ENCODE measurements around the gene SLC10A3.

Gene SLC10A3

DNA sequence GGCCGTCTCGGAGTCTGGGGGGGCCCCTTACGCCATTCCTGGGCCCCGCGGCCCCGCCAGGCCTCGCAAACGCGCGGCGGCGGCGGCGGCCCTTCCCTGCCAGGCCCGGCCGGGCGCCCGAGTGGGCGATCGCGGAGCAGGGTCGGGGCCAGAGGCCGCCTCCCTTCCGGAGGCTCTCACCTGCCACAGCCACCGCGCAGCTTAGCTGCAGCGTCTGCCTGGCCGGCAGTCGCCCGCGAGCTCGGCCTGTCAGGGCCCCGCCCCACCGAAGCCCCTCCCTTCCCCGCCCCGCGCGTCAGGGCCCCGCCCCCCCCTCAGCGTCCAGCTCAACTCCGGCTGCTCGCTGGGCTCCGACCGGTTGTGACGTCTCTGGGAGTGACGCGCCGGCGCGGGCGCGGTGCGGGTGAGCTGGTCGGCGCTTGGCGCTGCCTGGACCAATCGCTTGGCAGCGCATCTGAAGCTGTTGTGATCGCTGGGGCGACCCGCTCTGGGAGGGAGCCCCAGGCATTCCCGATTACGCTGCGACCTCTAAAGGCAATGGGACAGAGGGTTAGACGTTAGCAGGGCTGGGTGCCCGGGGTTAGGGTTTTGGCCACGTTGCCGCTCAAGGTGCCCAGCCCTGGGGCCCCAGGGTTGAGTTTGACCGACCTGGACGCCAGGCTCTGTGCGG, at the start of gene SLC10A3:
Gene SLC10A3, minus strand, starts transcription at position 216 of the 670 bp plus-strand sequence. CDS start 1,689 bp downstream, outside the sequence.
- DNase-seq (ENCODE audit: low read depth) = peak; percentile 75

- no peak for DNase-seq (ENCODE audit: low read depth)
These were observed 48.6 kb upstream of the SLC10A3 start for GRCh38 chrX:154539077-154539476.

GRCh38 chrX:154535892-154536291, 45.5 kb upstream of the SLC10A3 start:
- no peak for DNase-seq (ENCODE audit: low read depth)

DNA sequence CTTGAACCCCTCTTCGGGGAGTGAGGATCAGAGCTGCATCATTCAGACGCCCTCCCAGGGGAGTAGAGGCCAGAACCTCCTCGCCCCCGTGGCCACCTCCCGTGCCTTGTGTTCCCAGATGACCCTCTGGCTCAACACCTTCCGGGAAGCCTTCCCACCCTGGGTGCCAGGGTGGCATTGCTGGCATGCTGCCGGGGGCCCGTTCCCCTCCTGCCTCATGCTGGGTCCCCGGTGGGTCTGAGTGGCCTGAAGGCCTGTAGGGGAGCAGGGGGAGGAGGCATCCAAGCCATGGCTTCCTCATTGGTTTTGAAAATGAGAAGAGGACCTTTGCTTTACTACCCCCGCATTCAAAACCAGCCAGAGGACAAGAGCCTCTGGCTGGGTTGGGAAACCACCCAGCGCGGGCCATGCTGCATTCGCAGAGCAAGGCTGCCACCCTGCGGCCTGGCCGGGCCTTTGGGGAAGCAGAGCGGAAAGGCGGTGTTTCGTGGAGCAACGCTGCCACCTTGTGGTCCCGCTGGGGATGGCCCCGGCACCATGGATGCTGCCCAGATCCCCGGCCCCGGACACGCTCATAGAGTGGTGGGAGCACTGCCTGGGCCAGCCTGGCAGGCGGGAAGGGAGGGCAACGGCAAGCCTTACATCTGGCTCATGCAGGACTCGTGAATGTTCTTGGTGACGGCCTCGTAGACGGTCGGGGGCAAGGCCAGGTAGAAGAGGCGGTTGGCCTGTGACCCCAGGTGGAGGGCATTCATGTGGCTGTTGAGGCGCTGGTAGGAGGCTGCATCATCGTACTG, 44.3 kb upstream of the SLC10A3 start:
- peak; percentile 83 for DNase-seq (ENCODE audit: low read depth)

DNA sequence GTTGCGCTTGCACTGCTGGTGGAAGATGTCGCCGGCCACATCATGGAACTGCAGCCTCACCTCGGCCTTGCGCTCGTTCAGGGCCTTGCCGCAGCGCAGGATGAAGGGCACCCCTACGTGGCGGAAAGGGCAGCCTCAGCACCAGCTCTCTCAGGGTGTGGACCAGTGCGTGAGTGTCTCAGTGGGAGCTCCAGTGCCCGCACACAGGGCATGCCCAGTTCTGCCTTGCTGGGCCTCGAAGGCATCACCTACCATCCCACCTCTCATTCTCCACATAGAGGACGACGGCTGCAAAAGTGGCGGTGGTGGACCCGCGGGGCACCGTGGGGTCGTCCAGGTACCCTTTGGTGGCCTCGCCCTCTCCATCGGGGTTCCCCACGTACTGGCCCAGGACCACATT, 42.3 kb upstream of the SLC10A3 start:
- no peak for DNase-seq (ENCODE audit: low read depth)

- DNase-seq (ENCODE audit: low read depth) = no peak
These were observed 41.2 kb upstream of the SLC10A3 start for GRCh38 chrX:154531626-154532025.

DNA sequence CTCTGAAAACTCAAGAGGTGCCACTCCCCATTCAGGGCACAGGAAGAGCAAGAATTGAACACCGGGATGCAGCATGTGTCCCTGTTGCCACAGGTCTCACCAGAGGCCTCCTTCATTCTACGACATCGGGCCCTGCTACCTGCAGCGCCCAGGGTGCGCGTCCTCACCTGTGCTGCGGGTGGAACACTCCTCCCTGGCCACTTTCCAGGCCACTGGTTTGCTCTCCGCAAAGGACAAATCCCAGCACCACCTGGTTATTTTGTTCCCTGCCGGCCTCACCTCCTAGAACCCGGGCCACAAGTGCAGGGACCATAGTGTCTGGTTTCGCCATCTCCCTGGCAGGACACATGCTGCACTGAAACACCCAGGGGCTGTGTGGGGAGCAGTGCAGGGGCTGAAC, 39.9 kb upstream of the SLC10A3 start:
- no peak for DNase-seq (ENCODE audit: low read depth)

- no peak for DNase-seq (ENCODE audit: low read depth)
These were observed 38.8 kb upstream of the SLC10A3 start for GRCh38 chrX:154529206-154529612.

DNA sequence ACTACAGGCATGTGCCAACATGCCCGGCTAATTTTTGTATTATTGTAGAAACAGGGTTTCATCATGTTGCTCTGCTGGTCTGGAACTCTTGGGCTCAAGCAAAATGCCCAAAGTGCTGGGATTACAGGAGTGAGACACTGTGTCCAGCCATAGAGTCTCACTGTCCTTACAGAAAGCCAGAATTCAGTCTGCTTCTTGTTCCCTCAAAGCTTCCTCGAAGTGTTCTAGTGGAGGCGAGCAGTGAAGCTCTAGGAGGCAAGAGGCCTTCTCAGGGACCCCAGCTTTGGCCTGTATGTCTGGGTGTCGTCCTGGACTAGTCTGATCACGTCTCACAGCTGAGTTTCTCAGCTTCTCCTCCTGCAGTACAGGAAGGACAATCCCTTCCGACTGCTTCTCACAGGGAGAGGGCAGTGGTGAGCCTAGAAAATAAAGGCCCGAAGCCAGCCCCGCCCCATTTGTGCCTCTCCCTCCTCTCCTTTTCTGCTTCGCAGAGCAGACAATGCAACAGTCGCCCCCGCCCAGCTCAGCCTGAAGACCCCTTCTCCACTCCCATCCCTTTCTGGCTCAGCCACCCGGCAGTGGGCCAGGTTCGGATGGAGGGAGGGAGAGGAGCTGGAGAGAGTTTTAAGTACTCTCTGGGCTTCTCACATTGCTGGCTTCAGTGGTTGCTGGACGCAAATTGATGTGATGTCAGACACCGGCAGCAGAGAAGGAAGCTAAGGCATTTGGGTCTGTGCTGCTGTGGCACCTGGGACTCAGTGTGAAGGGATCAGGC, 36.7 kb upstream of the SLC10A3 start:
- no peak for DNase-seq (ENCODE audit: low read depth)

- no peak for DNase-seq (ENCODE audit: low read depth)
These were observed 35.4 kb upstream of the SLC10A3 start for GRCh38 chrX:154525606-154526490.

DNA sequence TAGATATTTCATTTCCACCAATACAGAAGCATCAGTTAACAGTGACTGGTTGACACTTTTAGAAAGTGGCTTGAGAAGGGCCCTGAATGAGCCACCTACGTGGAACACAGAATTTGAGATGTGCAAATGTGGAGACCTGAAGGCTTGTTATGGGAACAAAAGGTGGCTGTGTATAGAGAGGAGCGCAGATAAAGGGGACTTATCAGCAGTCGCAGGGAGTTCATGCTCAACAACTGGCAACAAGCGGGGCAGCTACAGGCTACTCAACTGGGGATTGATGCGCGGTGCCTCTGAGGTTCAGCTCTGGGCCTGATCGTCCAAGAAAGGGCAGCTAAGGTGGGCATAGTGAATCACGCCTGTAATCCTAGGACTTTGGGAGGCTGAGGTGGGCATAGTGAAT, 29.0 kb upstream of the SLC10A3 start:
- DNase-seq (ENCODE audit: low read depth) = no peak

DNA sequence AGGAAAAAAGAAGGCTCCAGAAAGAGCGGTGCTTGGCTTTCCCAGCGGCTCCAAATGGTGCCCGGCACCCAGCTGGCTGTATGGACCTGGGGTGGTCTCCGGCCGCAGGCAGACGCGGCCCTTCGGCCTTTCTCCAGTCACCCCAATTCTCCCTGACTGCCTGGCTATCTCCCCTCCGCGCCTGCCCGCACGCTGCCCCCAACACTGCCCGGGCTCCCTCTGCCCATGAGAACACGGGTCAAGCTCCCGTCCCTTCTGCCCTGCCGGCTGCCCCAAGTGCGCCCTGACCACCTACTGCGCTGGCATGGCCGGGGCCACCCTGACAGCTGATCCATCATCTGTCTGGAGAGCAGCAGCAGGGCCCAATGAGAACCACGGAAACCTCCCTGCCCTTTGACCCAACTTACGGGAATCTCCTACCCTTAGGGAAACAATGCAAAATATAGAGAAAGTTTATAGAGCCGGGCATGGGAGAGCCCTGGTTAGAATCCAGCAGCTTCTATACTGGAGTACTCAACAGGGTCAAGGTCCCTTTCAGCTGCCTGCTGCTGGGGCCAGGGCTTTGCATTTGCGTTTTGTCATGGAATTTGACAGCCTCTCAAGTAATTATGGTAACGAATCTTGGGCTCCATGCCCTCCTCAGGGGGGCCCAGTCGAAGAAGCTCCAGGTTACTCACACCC, 26.8 kb upstream of the SLC10A3 start:
- no peak for DNase-seq (ENCODE audit: low read depth)

DNA sequence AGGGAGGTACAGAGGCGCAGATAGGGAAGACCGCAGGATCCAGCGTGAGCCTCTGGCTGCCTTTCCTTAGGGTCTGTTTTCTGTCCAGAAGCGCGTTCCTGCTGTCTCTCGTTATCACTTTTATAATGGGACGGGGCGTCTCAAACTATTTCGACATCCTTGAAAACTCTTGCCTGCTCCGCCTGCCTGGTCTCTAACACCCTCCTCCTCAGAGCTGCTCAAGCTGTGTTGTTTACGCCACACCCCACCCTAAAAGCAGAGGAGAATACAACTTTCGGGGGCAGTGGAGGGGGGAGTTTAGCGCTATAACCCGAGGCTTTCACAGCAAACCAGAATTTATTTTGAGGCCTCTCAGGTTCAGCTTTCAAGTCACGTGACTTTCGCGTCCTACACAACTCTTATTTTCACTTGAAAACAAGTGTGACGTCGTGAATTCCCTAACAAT, 26.2 kb upstream of the SLC10A3 start:
- no peak for DNase-seq (ENCODE audit: low read depth)

GRCh38 chrX:154515966-154516655, 25.7 kb upstream of the SLC10A3 start, which contains the start of gene FAM3A:
Gene FAM3A, minus strand, starts transcription at chrX:154516232. Its CDS starts 460 bp downstream, at chrX:154515772.
- peak; percentile 88 for DNase-seq (ENCODE audit: low read depth)

DNA sequence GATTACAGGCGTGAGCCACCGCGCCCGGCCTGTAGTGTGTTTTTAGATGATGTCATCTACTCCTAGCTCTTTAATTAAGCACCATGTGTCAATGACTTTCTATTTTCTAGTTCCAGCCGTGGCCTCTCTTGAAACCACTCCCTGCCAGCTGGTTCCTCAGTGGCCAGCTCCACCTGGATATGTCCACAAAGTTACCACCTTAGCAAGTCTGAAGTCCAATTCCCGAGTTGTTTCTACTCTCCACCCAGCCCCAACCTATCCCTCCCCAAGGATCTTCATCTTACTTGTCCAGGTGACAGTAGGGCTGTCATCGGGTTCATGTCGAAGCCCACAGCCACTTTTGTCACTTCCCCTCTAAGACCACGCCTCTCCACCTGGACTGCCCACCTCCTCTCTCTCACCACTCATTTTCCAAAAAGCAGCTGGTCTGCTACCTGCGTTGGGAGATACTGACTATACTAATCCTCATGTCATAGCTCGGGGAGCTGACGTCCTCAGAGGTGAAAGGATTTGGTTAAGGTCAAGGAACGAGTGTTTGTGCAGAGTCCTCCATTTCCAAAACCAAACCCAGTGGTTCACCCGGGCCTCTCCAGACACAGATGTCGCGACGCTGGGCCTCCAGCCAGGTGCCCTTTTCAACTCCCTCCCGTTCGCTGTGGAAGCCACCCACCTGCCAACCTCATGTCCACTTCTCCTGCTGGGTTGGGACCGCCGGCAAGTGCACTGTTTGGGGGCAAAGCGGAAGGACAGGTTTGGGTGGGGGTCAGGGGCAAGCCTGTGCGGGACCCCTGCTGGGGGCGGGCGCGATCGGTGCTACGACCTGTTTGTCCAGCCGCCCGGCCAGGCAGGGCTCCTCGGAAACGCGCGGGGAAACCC, 24.9 kb upstream of the SLC10A3 start:
- DNase-seq (ENCODE audit: low read depth) = no peak

GRCh38 chrX:154513716-154514115, 23.3 kb upstream of the SLC10A3 start:
- no peak for DNase-seq (ENCODE audit: low read depth)

DNA sequence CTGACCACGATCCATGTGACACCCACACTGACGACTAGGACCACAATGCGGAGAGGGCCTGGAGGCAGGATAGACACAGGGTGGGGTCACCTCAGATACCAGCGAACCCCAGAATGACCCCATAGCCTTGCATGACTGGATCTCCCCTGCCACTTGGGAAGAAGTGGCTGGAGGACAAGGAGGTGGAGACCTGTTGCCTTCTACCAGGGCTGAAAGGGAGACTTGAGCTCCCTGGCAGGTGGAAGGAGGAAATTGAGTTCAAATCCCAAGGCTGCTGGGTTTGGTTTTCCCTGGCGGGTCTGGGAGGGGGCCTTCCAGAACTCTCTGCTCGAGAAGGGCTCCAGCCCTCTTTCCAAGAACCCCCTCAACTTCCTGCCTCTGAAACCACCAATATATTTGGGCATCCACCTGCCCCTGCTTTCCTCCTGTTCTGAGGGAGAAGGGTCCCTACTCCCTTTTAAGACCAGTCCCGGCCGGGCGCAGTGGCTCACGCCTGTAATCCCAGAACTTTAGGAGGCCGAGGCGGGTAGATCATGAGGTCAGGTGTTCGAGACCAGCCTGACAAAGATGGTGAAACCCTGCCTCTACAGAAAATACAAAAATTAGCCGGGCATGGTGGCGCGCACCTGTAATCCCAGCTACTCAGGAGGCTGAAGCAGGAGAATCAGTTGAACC, 22.6 kb upstream of the SLC10A3 start:
- no peak for DNase-seq (ENCODE audit: low read depth)

- DNase-seq (ENCODE audit: low read depth) = no peak
These were observed 21.3 kb upstream of the SLC10A3 start for GRCh38 chrX:154511761-154512160.

DNA sequence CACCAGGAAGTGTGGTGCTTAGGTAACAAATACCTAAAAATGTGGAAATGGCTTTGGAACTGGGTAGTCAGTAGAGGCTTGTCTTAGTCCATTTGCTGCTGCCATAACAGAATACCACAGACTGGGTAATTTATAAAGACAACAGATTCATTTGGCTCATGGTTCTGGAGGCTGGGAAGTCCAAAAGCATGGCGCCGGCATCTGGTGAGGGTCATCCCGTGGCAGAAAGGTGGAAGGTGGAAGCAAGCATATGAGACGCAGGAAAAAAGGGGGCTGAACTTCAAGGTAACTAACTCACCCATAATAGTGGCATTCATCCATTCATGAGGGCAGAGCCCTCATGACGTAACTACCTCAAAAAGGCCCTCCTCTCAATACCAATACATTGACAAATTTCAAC, 19.0 kb upstream of the SLC10A3 start:
- no peak for DNase-seq (ENCODE audit: low read depth)
